SK-N-SH (cell line): ENCODE measurements around the gene LEO1. TPM values are rescaled to one million over a fixed set of nuclear protein-coding genes. Genes with fewer than 3 reads are reported as not detected.
A peak's percentile ranks its signal among the peaks of the same experiment; 100 is the strongest.

ENCODE experiments used
- CTCF ChIA-PET: fragments of 300-600, 350-600 bp; formaldehyde crosslinking; extraction: SDS; loops from one replicate; lab custom pipeline; 2021; lab: Yijun Ruan, JAX
- POLR2A ChIA-PET: fragments of 350-600 bp; sonication (Branson Sonifier 250); formaldehyde crosslinking; extraction: SDS; loops from one replicate; lab custom pipeline; 2020; ENCODE audit warnings: antibody characterized with exemption, inconsistent platforms; lab: Yijun Ruan, JAX
- DNase-seq: peaks from one replicate; pipeline ENCODE4 v3.0.0; 2012
- H2AFZ ChIP-seq: fragments of 200-600 bp; sonication (generic); 2 replicates; pipeline ENCODE4 v1.8.1; 2016; ENCODE audit warnings: antibody characterized with exemption, mild to moderate bottlenecking, low read depth
- H3F3A ChIP-seq: fragments of 200-600 bp; sonication (generic); replicated peaks from 2 replicates; pipeline ENCODE3; 2016; ENCODE audit warnings: antibody characterized with exemption, mild to moderate bottlenecking; ENCODE audit not compliant: insufficient read depth
- H3K27ac ChIP-seq, 2 experiments: fragments of 200-500 bp in 1 of 2; fragments of 200-600 bp in 1 of 2; sonication (Bioruptor generic) in 1 of 2; sonication (generic), shearing (Covaris generic) in 1 of 2; 2 replicates each; pipeline versions ENCODE4 v1.5.1 to v1.6.1; 2014 to 2016; ENCODE audit warnings: low read depth in 2 of 2, inconsistent platforms in 1 of 2, low read length in 1 of 2, mild to moderate bottlenecking in 1 of 2, mixed read lengths in 1 of 2
- H3K27me3 ChIP-seq: fragments of 200-600 bp; sonication (generic), shearing (Covaris generic); 2 replicates; pipeline ENCODE4 v1.6.1; 2016; ENCODE audit warnings: mixed run types; ENCODE audit not compliant: insufficient read depth
- H3K36me3 ChIP-seq, 2 experiments: fragments of 200-500 bp in 1 of 2; fragments of 200-600 bp in 1 of 2; sonication (Bioruptor generic) in 1 of 2; sonication (generic) in 1 of 2; replicated peaks in 1 of 2; 2 replicates each; pipeline versions ENCODE3 to v1.5.1; 2014 to 2016; ENCODE audit warnings: low read length in 1 of 2, mild to moderate bottlenecking in 1 of 2; ENCODE audit not compliant: insufficient read depth in 2 of 2, control insufficient read depth in 1 of 2
- H3K4me1 ChIP-seq, 2 experiments: fragments of 200-500 bp in 1 of 2; fragments of 200-600 bp in 1 of 2; sonication (Bioruptor generic) in 1 of 2; sonication (generic), shearing (Covaris generic) in 1 of 2; 2 replicates each; pipeline versions ENCODE4 v1.5.1 to v1.6.1; 2014 to 2016; ENCODE audit warnings: low read depth in 1 of 2, low read length in 1 of 2, mixed run types in 1 of 2; ENCODE audit not compliant: insufficient read depth in 2 of 2, control insufficient read depth in 1 of 2
- H3K4me2 ChIP-seq: fragments of 200-600 bp; sonication (generic), shearing (Covaris generic); 2 replicates; pipeline ENCODE4 v1.6.1; 2017; ENCODE audit warnings: mixed run types
- H3K4me3 ChIP-seq, 2 experiments: fragments of 200-500 bp in 1 of 2; fragments of 200-600 bp in 1 of 2; sonication (Bioruptor generic) in 1 of 2; sonication (generic), shearing (Covaris generic) in 1 of 2; 2 replicates each; pipeline versions ENCODE4 v1.5.1 to v1.8.1; 2014 to 2016; ENCODE audit warnings: low read depth in 2 of 2, inconsistent platforms in 1 of 2, low read length in 1 of 2, mild to moderate bottlenecking in 1 of 2, mixed read lengths in 1 of 2, moderate library complexity in 1 of 2
- H3K79me2 ChIP-seq: fragments of 200-600 bp; sonication (generic); 2 replicates; pipeline ENCODE4 v1.8.1; 2017; ENCODE audit warnings: mild to moderate bottlenecking; ENCODE audit not compliant: insufficient read depth
- H3K9ac ChIP-seq: fragments of 200-600 bp; sonication (generic); 2 replicates; pipeline ENCODE4 v1.6.1; 2017; ENCODE audit warnings: mixed run types
- H3K9me2 ChIP-seq: fragments of 200-600 bp; sonication (generic); 2 replicates; pipeline ENCODE4 v1.6.1; 2017; ENCODE audit warnings: mixed run types
- H3K9me3 ChIP-seq: fragments of 200-600 bp; sonication (generic); 2 replicates; pipeline ENCODE4 v1.6.1; 2017; ENCODE audit warnings: mixed run types, mild to moderate bottlenecking, moderate library complexity
- H4K20me1 ChIP-seq: fragments of 200-600 bp; sonication (generic); 2 replicates; pipeline ENCODE4 v1.6.1; 2017; ENCODE audit warnings: mild to moderate bottlenecking, mixed run types; ENCODE audit not compliant: insufficient read depth
- EP300 ChIP-seq, 2 experiments: IDR thresholded peaks; 2 replicates each; pipeline versions ENCODE4 v1.4.0 to v1.6.1; 2012; ENCODE audit warnings: borderline replicate concordance in 1 of 2, low read depth in 1 of 2, low read length in 1 of 2
- EZH2phosphoT487 ChIP-seq: fragments of 200-600 bp; sonication (generic); IDR thresholded peaks from 2 replicates; pipeline ENCODE4 v1.6.1; 2017; ENCODE audit warnings: low read depth, mixed run types, mild to moderate bottlenecking, antibody characterized with exemption, moderate library complexity, borderline replicate concordance
- FOSL2 ChIP-seq: IDR thresholded peaks from 2 replicates; pipeline ENCODE4 v1.4.0; 2012; ENCODE audit warnings: low read depth, mild to moderate bottlenecking, moderate library complexity, borderline replicate concordance
- GABPA ChIP-seq: IDR thresholded peaks from 2 replicates; pipeline ENCODE4 v1.4.0; 2012; ENCODE audit warnings: low read depth, mild to moderate bottlenecking
- JUND ChIP-seq: IDR thresholded peaks from 2 replicates; pipeline ENCODE4 v1.4.0; 2012
- NFIC ChIP-seq: IDR thresholded peaks from 2 replicates; pipeline ENCODE4 v1.4.0; 2012; ENCODE audit warnings: borderline replicate concordance
- PBX3 ChIP-seq: IDR thresholded peaks from 2 replicates; pipeline ENCODE4; 2012
- RAD21 ChIP-seq: IDR thresholded peaks from 2 replicates; pipeline ENCODE4 v1.6.1; 2012; ENCODE audit warnings: mild to moderate bottlenecking, low read length
- RCOR1 ChIP-seq: fragments of 150-350 bp; IDR thresholded peaks from 2 replicates; pipeline ENCODE4 v1.6.1; 2017; ENCODE audit warnings: antibody characterized with exemption, low read length
- REST ChIP-seq: IDR thresholded peaks from 2 replicates; pipeline ENCODE4 v1.6.1; 2012; ENCODE audit warnings: mild to moderate bottlenecking, low read depth, low read length, moderate library complexity
- RFX5 ChIP-seq: IDR thresholded peaks from 2 replicates; pipeline ENCODE4 v1.6.1; 2012; ENCODE audit warnings: mild to moderate bottlenecking, improper control_type of control experiment, low read length
- SMC3 ChIP-seq: IDR thresholded peaks from 2 replicates; pipeline ENCODE4 v1.6.1; 2012; ENCODE audit warnings: low read depth, low read length, improper control_type of control experiment
- TAF1 ChIP-seq: IDR thresholded peaks from 2 replicates; pipeline ENCODE4 v1.6.1; 2012; ENCODE audit warnings: low read depth, mild to moderate bottlenecking, low read length, moderate library complexity, borderline replicate concordance
- TEAD4 ChIP-seq: IDR thresholded peaks from 2 replicates; pipeline ENCODE4 v1.4.0; 2012; ENCODE audit warnings: mild to moderate bottlenecking, borderline replicate concordance; ENCODE audit not compliant: insufficient read depth
- USF1 ChIP-seq: IDR thresholded peaks from 2 replicates; pipeline ENCODE4 v1.4.0; 2012; ENCODE audit warnings: low read depth, borderline replicate concordance
- YY1 ChIP-seq: IDR thresholded peaks from 2 replicates; pipeline ENCODE4 v1.4.0; 2012; ENCODE audit warnings: low read depth, mild to moderate bottlenecking
- WGBS: methylation state at CpG from one replicate; pipeline ENCODE4 v1.1.6; 2017; ENCODE audit warnings: low lambda C conversion rate; 5-methylcytosine and 5-hydroxymethylcytosine counted together
- polyA plus RNA-seq, 3 experiments: library from polyadenylated mRNA; depleted of rRNA; stranded (reverse); fragments of >200 nt; gene quantifications; 2 replicates each; pipeline ENCODE4 v1.2.3, GENCODE V29; 2012

The LEO1 gene
- polyA plus RNA-seq, 1 of the 3 experiments (the other 2 are of a cell fraction), result 6.7 TPM

GRCh38 chr15:52018693-52019393 lies 47.3 kb upstream of the LEO1 start, which contains the start of gene MAPK6 (continued):
- TF ChIP-seq REST (peak; percentile 57; the same call in 1 of the 2 replicates), PBX3 (no peak), EZH2phosphoT487 (no peak)

- TF ChIP-seq SMC3 (no peak), RFX5 (no peak), TEAD4 (no peak), USF1 (no peak), RAD21 (no peak), NFIC (no peak), YY1 (no peak), PBX3 (no peak), FOSL2 (no peak), GABPA (no peak), JUND (no peak), EP300 (IDR thresholded peaks at IDR 0.05; ENCODE audit: borderline replicate concordance in 1 of 2, low read depth in 1 of 2, low read length in 1 of 2) (no peak), RCOR1 (no peak), TAF1 (no peak)
- Histone ChIP-seq H3K4me3 (peak overlapping the region; percentile 63 to 70; a peak in 2 of 4 replicates), H3K9ac (peak overlapping the region; percentile 73; the same call in 1 of the 2 replicates), H3F3A (peaks cover 17% of the 10 kb centered on the region), H3K4me1 (peaks cover 10 to 11% of the 10 kb centered on the region in 2 experiments; a peak in 3 of 4 replicates), H3K27ac (peak overlapping the region in 1 of 2 experiments; percentile 88; a peak in 2 of 4 replicates), H3K4me2 (peak overlapping the region; percentile 74), H3K9me3 (no peaks in the 10 kb centered on the region), H2AFZ (0 out of 2 replicates have a peak overlapping the region, but pooled peaks have one; percentile 45), H3K79me2 (peaks cover 36% of the 10 kb centered on the region), H3K9me2 (no peaks in the 10 kb centered on the region), H4K20me1 (peaks cover 16% of the 10 kb centered on the region), H3K36me3 (no peaks in the 10 kb centered on the region), H3K27me3 (no peaks in the 10 kb centered on the region)
- WGBS, result 87% methylated on average over 7 of the region's 7 CpGs
- CTCF ChIA-PET, result interaction anchor here (0.9 to 3.0 kb wide), 3 partner anchors 60 to 368 kb away, joined by 3 to 14 read pairs (median 3); no protein-coding TSS in a partner anchor
- POLR2A ChIA-PET, result no interaction called here
- no peak for DNase-seq
Observed at GRCh38 chr15:52018244-52018643, 46.7 kb upstream of the LEO1 start.
